ENCODE results near the gene ADGRA3. TPM values are rescaled to one million over a fixed set of nuclear protein-coding genes. Genes with fewer than 3 reads are reported as not detected.

Gene ADGRA3, protein sequence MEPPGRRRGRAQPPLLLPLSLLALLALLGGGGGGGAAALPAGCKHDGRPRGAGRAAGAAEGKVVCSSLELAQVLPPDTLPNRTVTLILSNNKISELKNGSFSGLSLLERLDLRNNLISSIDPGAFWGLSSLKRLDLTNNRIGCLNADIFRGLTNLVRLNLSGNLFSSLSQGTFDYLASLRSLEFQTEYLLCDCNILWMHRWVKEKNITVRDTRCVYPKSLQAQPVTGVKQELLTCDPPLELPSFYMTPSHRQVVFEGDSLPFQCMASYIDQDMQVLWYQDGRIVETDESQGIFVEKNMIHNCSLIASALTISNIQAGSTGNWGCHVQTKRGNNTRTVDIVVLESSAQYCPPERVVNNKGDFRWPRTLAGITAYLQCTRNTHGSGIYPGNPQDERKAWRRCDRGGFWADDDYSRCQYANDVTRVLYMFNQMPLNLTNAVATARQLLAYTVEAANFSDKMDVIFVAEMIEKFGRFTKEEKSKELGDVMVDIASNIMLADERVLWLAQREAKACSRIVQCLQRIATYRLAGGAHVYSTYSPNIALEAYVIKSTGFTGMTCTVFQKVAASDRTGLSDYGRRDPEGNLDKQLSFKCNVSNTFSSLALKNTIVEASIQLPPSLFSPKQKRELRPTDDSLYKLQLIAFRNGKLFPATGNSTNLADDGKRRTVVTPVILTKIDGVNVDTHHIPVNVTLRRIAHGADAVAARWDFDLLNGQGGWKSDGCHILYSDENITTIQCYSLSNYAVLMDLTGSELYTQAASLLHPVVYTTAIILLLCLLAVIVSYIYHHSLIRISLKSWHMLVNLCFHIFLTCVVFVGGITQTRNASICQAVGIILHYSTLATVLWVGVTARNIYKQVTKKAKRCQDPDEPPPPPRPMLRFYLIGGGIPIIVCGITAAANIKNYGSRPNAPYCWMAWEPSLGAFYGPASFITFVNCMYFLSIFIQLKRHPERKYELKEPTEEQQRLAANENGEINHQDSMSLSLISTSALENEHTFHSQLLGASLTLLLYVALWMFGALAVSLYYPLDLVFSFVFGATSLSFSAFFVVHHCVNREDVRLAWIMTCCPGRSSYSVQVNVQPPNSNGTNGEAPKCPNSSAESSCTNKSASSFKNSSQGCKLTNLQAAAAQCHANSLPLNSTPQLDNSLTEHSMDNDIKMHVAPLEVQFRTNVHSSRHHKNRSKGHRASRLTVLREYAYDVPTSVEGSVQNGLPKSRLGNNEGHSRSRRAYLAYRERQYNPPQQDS (N-terminal part only)
- 17.4 and 22.1 TPM in 2 replicates for total RNA-seq

DNA sequence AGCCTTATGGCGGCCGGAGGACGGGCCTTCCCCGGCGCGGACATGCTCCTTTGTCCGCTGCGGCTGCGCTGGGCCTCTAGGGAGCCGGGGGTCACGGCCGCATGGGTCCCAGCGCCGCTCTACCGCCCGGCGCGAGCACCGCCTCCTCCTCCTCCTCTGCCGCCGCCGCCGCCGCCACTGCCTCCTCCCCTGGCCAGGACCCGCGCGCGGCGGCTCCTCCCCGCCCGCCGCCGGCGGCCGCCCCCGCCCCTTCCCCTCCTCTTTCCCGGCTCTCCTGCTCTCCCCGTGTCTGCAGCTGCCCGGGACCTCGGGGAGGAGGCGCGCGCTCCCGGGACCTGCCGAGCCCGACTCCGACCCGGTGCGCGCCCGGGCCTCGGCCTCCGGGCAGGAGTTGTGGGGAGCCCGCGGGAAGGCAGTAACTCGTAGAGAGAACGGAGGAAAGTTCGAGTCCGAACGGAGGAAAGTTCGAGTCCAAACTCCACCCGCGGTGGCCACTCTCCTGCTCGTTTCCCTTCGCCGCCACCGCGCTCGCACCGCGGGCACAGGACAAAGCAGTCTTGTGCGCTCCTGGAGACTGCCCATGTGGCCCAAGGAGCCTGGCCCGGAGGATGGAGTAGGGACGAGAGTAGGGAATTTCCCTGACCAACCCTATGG is at the start of gene ADGRA3:
Gene ADGRA3 (minus strand): TSS at position 179 of the 654 bp plus-strand sequence. CDS start 282 bp downstream, outside the sequence.

Other genes with a start within 250 kb of the ADGRA3 start
- gene GBA3, start 176.9 kb upstream of the ADGRA3 start, total RNA-seq = not detected in 2 replicates